IMR-90 (cell line): ENCODE measurements around the gene SH3GLB2. TPM values are rescaled to one million over a fixed set of nuclear protein-coding genes. Genes with fewer than 3 reads are reported as not detected.

ENCODE experiments used
- ATAC-seq: fragments of 200-7000 bp; cut with Tn5 transposase; 2 replicates; pipeline ENCODE4 v1.9.1; 2020; ENCODE audit warnings: low read depth, mild to moderate bottlenecking, moderate library complexity
- BruUV-seq: library from RNA; stranded (reverse); fragments of 400-500 nt; replicated peaks from 2 replicates; lab custom pipeline; 2021; lab: Mats Ljungman, UMichigan
- CTCF ChIA-PET: fragments of 300-600 bp; formaldehyde crosslinking; extraction: SDS; loops from one replicate; lab custom pipeline; 2021; ENCODE audit warnings: antibody characterized with exemption; lab: Yijun Ruan, JAX
- POLR2A ChIA-PET: fragments of 300-600 bp; sonication (Branson Sonifier 250); formaldehyde crosslinking; loops from one replicate; lab custom pipeline; 2022; ENCODE audit warnings: antibody characterized with exemption; ENCODE audit not compliant: unreplicated experiment; lab: Charles Lee
- DNase-seq: peaks from one replicate; pipeline ENCODE4 v3.0.0; 2013
- H2AFZ ChIP-seq: replicated peaks from 2 replicates; pipeline ENCODE3; 2013; ENCODE audit warnings: low read length, mild to moderate bottlenecking; ENCODE audit not compliant: poor library complexity
- H2AK5ac ChIP-seq: 2 replicates; pipeline ENCODE4 v1.6.1; 2013; ENCODE audit warnings: low read depth, low read length, inconsistent platforms
- H2AK9ac ChIP-seq: replicated peaks from 2 replicates; pipeline ENCODE3; 2013; ENCODE audit warnings: mild to moderate bottlenecking, low read depth, low read length, moderate library complexity; ENCODE audit not compliant: poor library complexity
- H2BK120ac ChIP-seq: 2 replicates; pipeline ENCODE4 v1.6.1; 2013; ENCODE audit warnings: low read depth, low read length, inconsistent platforms
- H2BK15ac ChIP-seq: 3 replicates; pipeline ENCODE4 v1.6.1; 2013; ENCODE audit warnings: low read depth, low read length, inconsistent platforms
- H2BK20ac ChIP-seq: 2 replicates; pipeline ENCODE4 v1.6.1; 2013; ENCODE audit warnings: low read depth, mild to moderate bottlenecking, inconsistent platforms, low read length, moderate library complexity
- H2BK5ac ChIP-seq: 2 replicates; pipeline ENCODE4 v1.6.1; 2013; ENCODE audit warnings: mild to moderate bottlenecking, low read depth, low read length, inconsistent platforms; ENCODE audit not compliant: poor library complexity, severe bottlenecking
- H3K14ac ChIP-seq: replicated peaks from 2 replicates; pipeline ENCODE4 v1.6.1; 2013; ENCODE audit warnings: low read depth, low read length, inconsistent platforms
- H3K18ac ChIP-seq: 2 replicates; pipeline ENCODE4 v1.6.1; 2013; ENCODE audit warnings: low read depth, low read length, control low read depth
- H3K23ac ChIP-seq: 2 replicates; pipeline ENCODE4 v1.6.1; 2013; ENCODE audit warnings: low read depth, low read length, inconsistent platforms
- H3K27ac ChIP-seq: 2 replicates; pipeline ENCODE4 v1.5.1; 2013; ENCODE audit warnings: mild to moderate bottlenecking, control low read depth, low read length; ENCODE audit not compliant: insufficient read depth
- H3K27me3 ChIP-seq: 2 replicates; pipeline ENCODE4 v1.6.1; 2013; ENCODE audit warnings: low read length; ENCODE audit not compliant: control insufficient read depth, insufficient read depth
- H3K36me3 ChIP-seq: 2 replicates; pipeline ENCODE4 v1.6.1; 2013; ENCODE audit warnings: low read length, mixed read lengths; ENCODE audit not compliant: control insufficient read depth, insufficient read depth
- H3K4ac ChIP-seq: 2 replicates; pipeline ENCODE4 v1.6.1; 2013; ENCODE audit warnings: low read depth, low read length, inconsistent platforms
- H3K4me1 ChIP-seq: 2 replicates; pipeline ENCODE4 v1.6.1; 2013; ENCODE audit warnings: low read length, mixed read lengths; ENCODE audit not compliant: control insufficient read depth, insufficient read depth
- H3K4me2 ChIP-seq: 2 replicates; pipeline ENCODE4 v1.6.1; 2013; ENCODE audit warnings: low read depth, mild to moderate bottlenecking, control low read depth, low read length, moderate library complexity
- H3K4me3 ChIP-seq: 2 replicates; pipeline ENCODE4 v1.5.1; 2013; ENCODE audit warnings: low read depth, mild to moderate bottlenecking, control low read depth, low read length, moderate library complexity; ENCODE audit not compliant: insufficient read depth
- H3K56ac ChIP-seq: 2 replicates; pipeline ENCODE4 v1.6.1; 2013; ENCODE audit warnings: low read length, inconsistent platforms; ENCODE audit not compliant: insufficient read depth; ENCODE audit errors: extremely low read depth
- H3K79me1 ChIP-seq, 2 experiments: 2 replicates each; pipeline ENCODE4 v1.6.1; 2013; ENCODE audit warnings: low read length in 2 of 2, inconsistent platforms in 1 of 2, low read depth in 1 of 2
- H3K9ac ChIP-seq: 2 replicates; pipeline ENCODE4 v1.6.1; 2013; ENCODE audit warnings: low read depth, low read length, control low read depth
- H3K9me1 ChIP-seq: 2 replicates; pipeline ENCODE4 v1.6.1; 2013; ENCODE audit warnings: low read length, inconsistent platforms; ENCODE audit not compliant: insufficient read depth
- H3K9me3 ChIP-seq: 2 replicates; pipeline ENCODE4 v1.6.1; 2013; ENCODE audit warnings: low read length; ENCODE audit not compliant: control insufficient read depth, insufficient read depth
- H4K20me1 ChIP-seq: 2 replicates; pipeline ENCODE4 v1.6.1; 2013; ENCODE audit warnings: low read length, inconsistent platforms; ENCODE audit not compliant: insufficient read depth
- H4K5ac ChIP-seq: 2 replicates; pipeline ENCODE4 v1.6.1; 2013; ENCODE audit warnings: mild to moderate bottlenecking, low read depth, low read length, control low read depth
- H4K8ac ChIP-seq, 2 experiments: 2 replicates each; pipeline ENCODE4 v1.6.1; 2013; ENCODE audit warnings: low read depth in 2 of 2, low read length in 2 of 2, control low read depth in 1 of 2, inconsistent platforms in 1 of 2
- H4K91ac ChIP-seq: 2 replicates; pipeline ENCODE4 v1.6.1; 2013; ENCODE audit warnings: low read depth, low read length, inconsistent platforms; ENCODE audit not compliant: insufficient read depth
- FOS ChIP-seq: fragments of 150-350 bp; IDR thresholded peaks from 2 replicates; pipeline ENCODE4 v1.6.1; 2016; ENCODE audit warnings: low read depth, low read length
- POLR2A ChIP-seq: IDR thresholded peaks from 2 replicates; pipeline ENCODE4 v1.6.1; 2012; ENCODE audit warnings: mild to moderate bottlenecking, low read depth, low read length
- RCOR1 ChIP-seq: IDR thresholded peaks from 2 replicates; pipeline ENCODE4 v1.6.1; 2012; ENCODE audit warnings: mild to moderate bottlenecking, low read length, improper control_type of control experiment; ENCODE audit not compliant: insufficient replicate concordance
- SMC3 ChIP-seq: fragments of 150-350 bp; IDR thresholded peaks from 2 replicates; pipeline ENCODE4 v1.6.1; 2016; ENCODE audit warnings: low read depth, mild to moderate bottlenecking, antibody characterized with exemption, low read length, moderate library complexity
- WGBS, 2 experiments: methylation state at CpG; one replicate each; pipeline versions ENCODE4 v1.1.5 to v1.1.7; 2013; ENCODE audit warnings: missing lambda C conversion rate in 2 of 2; ENCODE audit not compliant: insufficient read length in 1 of 2; ENCODE audit errors: extremely low coverage in 2 of 2; 5-methylcytosine and 5-hydroxymethylcytosine counted together
- dilution Hi-C: fragments of 300-500 bp; cut with HindIII; formaldehyde crosslinking; loops from one replicate; pipeline ENCODE4 v1.14.3; 2018; ENCODE audit warnings: low sequenced_read_pairs; ENCODE audit not compliant: unreplicated experiment
- in situ Hi-C: fragments of 300-500 bp; cut with MboI; formaldehyde crosslinking; loops from 3 replicates; pipeline ENCODE4 v1.14.3; 2019; ENCODE audit warnings: low sequenced_read_pairs, inconsistent platforms, mixed read lengths
- intact Hi-C: fragments of 100-400 bp; cut with micrococcal nuclease; formaldehyde crosslinking; loops from 2 replicates; pipeline ENCODE4 v1.10.0; 2022
- polyA plus RNA-seq, 3 experiments: library from polyadenylated mRNA; depleted of rRNA; stranded (reverse); fragments of >200 nt; gene quantifications; 2 replicates each; pipeline ENCODE4 v1.2.3, GENCODE V29; 2012; ENCODE audit warnings: low replicate concordance in 1 of 3
- total RNA-seq: library from RNA; depleted of rRNA; stranded (reverse); fragments of >200 nt; gene quantifications from 2 replicates; pipeline ENCODE4 v1.2.3, GENCODE V29; 2012

The SH3GLB2 gene
- total and polyA plus RNA-seq, 2 of the 4 experiments (the other 2 are of a cell fraction) = 36.4 to 68.4 TPM

GRCh38 chr9:129069862-129070641, 41.9 kb upstream of the SH3GLB2 start:
- Histone ChIP-seq H2AK9ac (no peak overlapping the region), H3K9me3 (no peaks in the 10 kb centered on the region), H4K20me1 (no peaks in the 10 kb centered on the region), H4K5ac (no peak overlapping the region), H2AFZ (no peak overlapping the region), H3K4ac (no peak overlapping the region), H3K9me1 (0 out of 2 replicates have a peak, but pooled peaks cover 4% of the 10 kb centered on the region), H3K79me1 (no peaks in the 10 kb centered on the region), H2AK5ac (no peak overlapping the region), H3K18ac (no peak overlapping the region), H2BK5ac (no peak overlapping the region), H3K27ac (no peak overlapping the region), H3K9ac (no peak overlapping the region), H3K56ac (no peak overlapping the region), H3K27me3 (no peaks in the 10 kb centered on the region), H2BK20ac (no peak overlapping the region), H3K23ac (no peak overlapping the region), H3K36me3 (peaks cover 24% of the 10 kb centered on the region), H4K8ac (no peak overlapping the region), H4K91ac (no peak overlapping the region), H3K4me1 (no peaks in the 10 kb centered on the region), H2BK120ac (no peak overlapping the region), H3K4me2 (no peak overlapping the region), H2BK15ac (no peak overlapping the region), H3K4me3 (no peak overlapping the region), H3K14ac (no peak overlapping the region)
- in situ Hi-C loops = no loop called here
- no peak for DNase-seq
- intact Hi-C loops = no loop called here
- ChIA-PET CTCF (no interaction called here), POLR2A (no interaction called here)
- no peak for TF ChIP-seq FOS
- no peak for TF ChIP-seq SMC3
- no peak for TF ChIP-seq POLR2A
- TF ChIP-seq RCOR1 = no peak
- dilution Hi-C loops = no loop called here
- BruUV-seq = no TSS peak
- ATAC-seq = no peak
- 93% methylated on average over 3 of the region's 26 CpGs; no CpG with 5 or more reads in 1 of the 2 experiments for WGBS, 2 experiments
